Activated CD8-positive, alpha-beta memory T cell treated with anti-CD3 and anti-CD28 coated beads, Interleukin-2, amount 50 U/mL, for 48 hours (primary cell): ENCODE measurements around the gene TMEM178A.

Experiments
- DNase-seq: peaks from one replicate; pipeline ENCODE4 v3.0.0-alpha.2; 2020

TMEM178A gene

GRCh38 chr2:39682066-39682692 is 16.5 kb downstream of the TMEM178A start:
- DNase-seq: no peak

- no peak for DNase-seq
Observed at GRCh38 chr2:39683022-39683699, 17.4 kb downstream of the TMEM178A start.

GRCh38 chr2:39684464-39684863 is 18.7 kb downstream of the TMEM178A start:
- DNase-seq: no peak

- no peak for DNase-seq
Observed at GRCh38 chr2:39685126-39685525, 19.4 kb downstream of the TMEM178A start.

- no peak for DNase-seq
Observed at GRCh38 chr2:39686456-39686855, 20.7 kb downstream of the TMEM178A start.

GRCh38 chr2:39688181-39688580 is 22.5 kb downstream of the TMEM178A start:
- DNase-seq: no peak

GRCh38 chr2:39689272-39689841 is 23.6 kb downstream of the TMEM178A start:
- no peak for DNase-seq

GRCh38 chr2:39689876-39690275 is 24.2 kb downstream of the TMEM178A start:
- DNase-seq: no peak

- DNase-seq: no peak
Observed at GRCh38 chr2:39693245-39693644, 27.5 kb downstream of the TMEM178A start.

GRCh38 chr2:39696101-39696553 is 30.4 kb downstream of the TMEM178A start:
- DNase-seq: no peak

GRCh38 chr2:39696838-39697237 is 31.1 kb downstream of the TMEM178A start:
- DNase-seq: no peak

GRCh38 chr2:39697454-39697853 is 31.7 kb downstream of the TMEM178A start:
- DNase-seq: no peak

- no peak for DNase-seq
Observed at GRCh38 chr2:39701137-39701536, 35.4 kb downstream of the TMEM178A start.

- no peak for DNase-seq
Observed at GRCh38 chr2:39703181-39703872, 37.6 kb downstream of the TMEM178A start.

- no peak for DNase-seq
Observed at GRCh38 chr2:39704540-39704939, 38.8 kb downstream of the TMEM178A start.

GRCh38 chr2:39705638-39706037 is 39.9 kb downstream of the TMEM178A start:
- no peak for DNase-seq

GRCh38 chr2:39706312-39706711 is 40.6 kb downstream of the TMEM178A start:
- no peak for DNase-seq

- no peak for DNase-seq
Observed at GRCh38 chr2:39706945-39707344, 41.2 kb downstream of the TMEM178A start.

GRCh38 chr2:39708003-39708402 is 42.3 kb downstream of the TMEM178A start:
- no peak for DNase-seq

GRCh38 chr2:39710807-39711206 is 45.1 kb downstream of the TMEM178A start:
- no peak for DNase-seq

- DNase-seq: no peak
Observed at GRCh38 chr2:39712953-39713352, 47.2 kb downstream of the TMEM178A start.

GRCh38 chr2:39715095-39715494 is 49.4 kb downstream of the TMEM178A start:
- DNase-seq: no peak

- DNase-seq: no peak
Observed at GRCh38 chr2:39715822-39716221, 50.1 kb downstream of the TMEM178A start.

GRCh38 chr2:39717067-39717466 is 51.4 kb downstream of the TMEM178A start:
- no peak for DNase-seq
